WTC11 (cell line): ENCODE measurements around the gene TSPAN9. TPM values are rescaled to one million over a fixed set of nuclear protein-coding genes. Genes with fewer than 3 reads are reported as not detected.

Experiments used
- ATAC-seq: fragments of 200-7000 bp; cut with Tn5 transposase; 2 replicates; pipeline ENCODE4 v1.10.0; 2021; ENCODE audit warnings: mild to moderate bottlenecking, moderate library complexity
- CTCF ChIA-PET: fragments of 300-600 bp; sonication (Branson Sonifier 250); formaldehyde crosslinking; loops from one replicate; lab custom pipeline; 2021; ENCODE audit warnings: antibody characterized with exemption; lab: Charles Lee
- POLR2A ChIA-PET: fragments of 350-600 bp; sonication (Branson Sonifier 250); formaldehyde crosslinking; loops from one replicate; lab custom pipeline; 2021; ENCODE audit warnings: antibody characterized with exemption; lab: Charles Lee
- DNase-seq: peaks from one replicate; pipeline ENCODE4 v3.0.0; 2021; ENCODE audit warnings: low spot score
- H3K27ac Mint-ChIP-seq: 2 replicates; pipeline ENCODE4 v1.8.0; 2021; ENCODE audit warnings: mixed read lengths
- H3K27me3 Mint-ChIP-seq: 2 replicates; pipeline ENCODE4 v1.8.0; 2021; ENCODE audit warnings: low read depth, mild to moderate bottlenecking, moderate library complexity, mixed read lengths
- H3K36me3 Mint-ChIP-seq: 2 replicates; pipeline ENCODE4 v1.8.0; 2021; ENCODE audit warnings: mixed read lengths
- H3K4me1 Mint-ChIP-seq: 2 replicates; pipeline ENCODE4 v1.8.0; 2022; ENCODE audit warnings: mixed read lengths
- H3K4me3 Mint-ChIP-seq: 2 replicates; pipeline ENCODE4 v1.8.0; 2021; ENCODE audit warnings: mild to moderate bottlenecking, moderate library complexity, mixed read lengths
- H3K9me3 Mint-ChIP-seq: 2 replicates; pipeline ENCODE4 v1.8.0; 2021; ENCODE audit warnings: mixed read lengths
- ATF3 ChIP-seq: sonication (generic); formaldehyde crosslinking; conservative IDR thresholded peaks from 2 replicates; pipeline ENCODE4 v1.8.1; 2022; ENCODE audit warnings: mild to moderate bottlenecking, missing genetic modification reagents
- CBFB ChIP-seq: sonication (generic); formaldehyde crosslinking; IDR thresholded peaks from 2 replicates; pipeline ENCODE4 v1.8.1; 2022; ENCODE audit warnings: mild to moderate bottlenecking, low read depth, missing genetic modification reagents
- CREM ChIP-seq: sonication (generic); formaldehyde crosslinking; IDR thresholded peaks from 2 replicates; pipeline ENCODE4 v1.8.1; 2022; ENCODE audit warnings: mild to moderate bottlenecking, missing genetic modification reagents, moderate library complexity
- EMX1 ChIP-seq: fragments of 250-450 bp; sonication (Bioruptor Pico); IDR thresholded peaks from 2 replicates; pipeline ENCODE4 v1.8.0; 2021; ENCODE audit warnings: mild to moderate bottlenecking
- ETV6 ChIP-seq: sonication (generic); formaldehyde crosslinking; IDR thresholded peaks from 2 replicates; pipeline ENCODE4 v1.8.1; 2022; ENCODE audit warnings: mild to moderate bottlenecking, missing genetic modification reagents
- FOXP1 ChIP-seq: sonication (generic); formaldehyde crosslinking; IDR thresholded peaks from 2 replicates; pipeline ENCODE4 v1.8.0; 2022; ENCODE audit warnings: missing genetic modification reagents, mild to moderate bottlenecking, moderate library complexity, borderline replicate concordance
- HMGA2 ChIP-seq: fragments of 250-450 bp; sonication (Bioruptor Pico); IDR thresholded peaks from 2 replicates; pipeline ENCODE4 v1.4.0; 2021; ENCODE audit warnings: mild to moderate bottlenecking, moderate library complexity
- IRF2 ChIP-seq: sonication (generic); formaldehyde crosslinking; IDR thresholded peaks from 2 replicates; pipeline ENCODE4 v1.8.0; 2022; ENCODE audit warnings: low read depth, missing genetic modification reagents, borderline replicate concordance
- MAX ChIP-seq: sonication (generic); formaldehyde crosslinking; IDR thresholded peaks from 2 replicates; pipeline ENCODE4 v1.8.0; 2022; ENCODE audit warnings: mild to moderate bottlenecking, missing genetic modification reagents
- MXD4 ChIP-seq: fragments of 250-450 bp; sonication (Bioruptor Pico); IDR thresholded peaks from 2 replicates; pipeline ENCODE4 v1.8.0; 2021; ENCODE audit warnings: mild to moderate bottlenecking, moderate library complexity, borderline replicate concordance
- NFYB ChIP-seq: sonication (generic); formaldehyde crosslinking; conservative IDR thresholded peaks from 2 replicates; pipeline ENCODE4 v1.8.0; 2022; ENCODE audit warnings: low read depth, missing genetic modification reagents
- NR2C2 ChIP-seq: sonication (generic); formaldehyde crosslinking; IDR thresholded peaks from 2 replicates; pipeline ENCODE4 v1.8.0; 2022; ENCODE audit warnings: mild to moderate bottlenecking, missing genetic modification reagents
- NR3C1 ChIP-seq: sonication (generic); formaldehyde crosslinking; conservative IDR thresholded peaks from 2 replicates; pipeline ENCODE4 v1.8.1; 2023; ENCODE audit warnings: low read depth, mild to moderate bottlenecking, missing genetic modification reagents
- PRDM15 ChIP-seq: sonication (generic); formaldehyde crosslinking; IDR thresholded peaks from 2 replicates; pipeline ENCODE4 v1.8.0; 2022; ENCODE audit warnings: missing genetic modification reagents
- PREB ChIP-seq: sonication (generic); formaldehyde crosslinking; IDR thresholded peaks from 2 replicates; pipeline ENCODE4 v1.8.1; 2022; ENCODE audit warnings: mild to moderate bottlenecking, missing genetic modification reagents, moderate library complexity, borderline replicate concordance
- SMAD4 ChIP-seq: sonication (generic); formaldehyde crosslinking; IDR thresholded peaks from 2 replicates; pipeline ENCODE4 v1.8.0; 2022; ENCODE audit warnings: mild to moderate bottlenecking, missing genetic modification reagents
- TEAD4 ChIP-seq: sonication (generic); formaldehyde crosslinking; IDR thresholded peaks from 2 replicates; pipeline ENCODE4 v1.8.0; 2022; ENCODE audit warnings: mild to moderate bottlenecking, missing genetic modification reagents
- ZBTB43 ChIP-seq: sonication (generic); formaldehyde crosslinking; IDR thresholded peaks from 2 replicates; pipeline ENCODE4 v1.8.1; 2023; ENCODE audit warnings: mild to moderate bottlenecking, missing genetic modification reagents
- ZNF512 ChIP-seq: sonication (generic); formaldehyde crosslinking; IDR thresholded peaks from 2 replicates; pipeline ENCODE4 v1.8.1; 2022; ENCODE audit warnings: missing genetic modification reagents, borderline replicate concordance
- total RNA-seq: library from RNA; stranded (reverse); gene quantifications from 3 replicates; pipeline ENCODE4 v1.2.3, GENCODE V29; 2021

Gene TSPAN9
- total RNA-seq, 1 experiment from 2014 or later, result 27.6 TPM

- TF ChIP-seq PRDM15 (no peak), EMX1 (CRISPR knock-in tag) (no peak), IRF2 (CRISPR knock-in tag) (no peak)
Measured at GRCh38 chr12:3289702-3290101, 212.5 kb downstream of the TSPAN9 start (continued).

GRCh38 chr12:3291939-3292338 lies 214.8 kb downstream of the TSPAN9 start:
- POLR2A ChIA-PET, result interaction anchor here (0.6 kb wide), 1 partner anchor 1604 kb away, joined by 3 read pairs; no protein-coding TSS in a partner anchor
- DNase-seq, result no peak
- H3K4me1 Mint-ChIP-seq, result no peaks in the 10 kb centered on the region
- CTCF ChIA-PET, result interaction anchor here (0.9 to 2.5 kb wide), 2 partner anchors 9 to 17 kb away, joined by 4 to 12 read pairs; no protein-coding TSS in a partner anchor
- H3K9me3 Mint-ChIP-seq, result no peaks in the 10 kb centered on the region
- no peak overlapping the region for H3K4me3 Mint-ChIP-seq
- no peak for TF ChIP-seq EMX1 (CRISPR knock-in tag)
- TF ChIP-seq ETV6 (CRISPR knock-in tag), result no peak
- no peak for TF ChIP-seq HMGA2 (CRISPR knock-in tag)
- TF ChIP-seq NFYB, result no peak
- TF ChIP-seq NR2C2 (CRISPR knock-in tag), result no peak
- TF ChIP-seq NR3C1, result no peak
- no peak for TF ChIP-seq CBFB
- H3K27ac Mint-ChIP-seq, result no peak overlapping the region; the same call in 1 of the 2 replicates
- no peak for ATAC-seq
- no peaks in the 10 kb centered on the region for H3K27me3 Mint-ChIP-seq
- H3K36me3 Mint-ChIP-seq, result no peaks in the 10 kb centered on the region

GRCh38 chr12:3292677-3293412 lies 215.7 kb downstream of the TSPAN9 start:
- ATAC-seq (no peak), DNase-seq (no peak)
- H3K36me3 Mint-ChIP-seq, result no peaks in the 10 kb centered on the region
- no peaks in the 10 kb centered on the region for H3K27me3 Mint-ChIP-seq
- no peaks in the 10 kb centered on the region for H3K4me1 Mint-ChIP-seq
- no peak overlapping the region for H3K27ac Mint-ChIP-seq
- CTCF ChIA-PET, result interaction anchor here (0.7 to 2.5 kb wide), 5 partner anchors 8 to 85 kb away, joined by 3 to 12 read pairs (median 5); no protein-coding TSS in a partner anchor
- POLR2A ChIA-PET, result no interaction called here
- H3K9me3 Mint-ChIP-seq, result no peaks in the 10 kb centered on the region
- TF ChIP-seq MAX (CRISPR knock-in tag) (no peak), NR3C1 (no peak), ZBTB43 (CRISPR knock-in tag) (no peak), FOXP1 (CRISPR knock-in tag) (no peak), ATF3 (CRISPR knock-in tag) (no peak), TEAD4 (CRISPR knock-in tag) (no peak), MXD4 (CRISPR knock-in tag) (no peak), PREB (CRISPR knock-in tag) (no peak), ZNF512 (CRISPR knock-in tag) (no peak), CREM (no peak), SMAD4 (CRISPR knock-in tag) (no peak)
- H3K4me3 Mint-ChIP-seq, result no peak overlapping the region
